A204.1 (cell line): ENCODE data around the gene C17orf50.

ENCODE experiments used
- FAIRE-seq: peaks from 2 replicates; lab custom pipeline; 2012; peaks lifted over from hg19 to GRCh38; lab: Jason Lieb, UNC

Gene C17orf50

DNA sequence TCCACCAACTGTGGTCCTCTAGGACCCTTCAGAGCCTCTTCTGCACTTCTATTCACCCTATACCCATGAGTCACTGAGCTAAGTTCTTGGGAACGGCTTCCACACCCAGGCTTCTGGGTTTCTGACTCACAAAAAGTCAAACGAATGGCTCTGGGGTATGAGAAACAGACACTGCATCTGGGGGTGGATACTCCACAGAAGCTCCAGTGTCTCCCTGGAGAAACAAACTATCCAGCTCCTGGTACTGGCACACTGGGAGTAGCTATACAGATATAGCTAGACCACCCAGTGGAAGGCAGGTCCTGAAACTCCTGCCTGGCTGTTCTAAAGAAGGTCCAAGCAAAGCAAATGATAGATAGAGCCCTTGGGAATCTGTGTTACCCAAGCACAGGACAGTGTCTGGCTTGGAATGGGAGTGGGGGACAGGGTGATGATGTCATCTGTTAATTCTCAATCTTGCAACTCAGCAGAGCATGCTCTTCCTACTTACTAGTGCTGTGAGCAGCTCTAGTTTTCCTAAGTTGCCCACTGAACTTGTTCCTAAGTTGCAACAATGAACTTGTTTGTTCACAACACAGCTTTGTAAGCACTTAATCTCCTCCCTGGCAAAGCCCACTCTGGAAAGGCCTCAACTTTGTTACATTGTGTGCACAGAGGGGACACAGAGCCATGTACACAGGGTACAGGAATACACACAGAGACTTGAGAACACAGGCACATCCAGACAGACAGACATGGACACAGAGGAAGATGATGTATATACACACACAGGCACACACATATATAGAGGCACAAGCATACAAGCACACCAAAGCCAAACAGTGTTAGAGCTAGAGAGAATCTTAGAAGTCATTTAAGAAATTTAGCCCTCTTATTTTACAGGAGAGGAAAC is 28.0 kb downstream of the C17orf50 start:
- FAIRE-seq: no peak

DNA sequence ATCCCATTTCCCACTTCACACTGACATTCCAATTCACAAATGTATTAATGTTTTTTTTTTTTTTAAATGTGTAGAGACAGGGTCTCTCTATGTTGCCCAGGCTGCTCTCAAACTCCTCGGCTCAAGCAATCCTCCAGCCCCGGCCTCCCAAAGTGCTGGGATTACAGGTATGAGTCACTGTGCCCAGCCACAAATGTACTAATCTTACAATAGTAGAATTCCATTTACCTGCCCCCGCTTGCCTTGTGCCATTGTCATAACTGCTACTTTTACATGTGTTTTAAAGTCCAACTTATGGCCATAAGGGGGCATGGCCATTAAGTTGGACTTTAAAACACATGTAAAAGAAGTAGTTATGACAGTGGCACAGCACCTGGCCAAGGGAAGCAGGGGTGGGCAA is 30.2 kb downstream of the C17orf50 start:
- no peak for FAIRE-seq

DNA sequence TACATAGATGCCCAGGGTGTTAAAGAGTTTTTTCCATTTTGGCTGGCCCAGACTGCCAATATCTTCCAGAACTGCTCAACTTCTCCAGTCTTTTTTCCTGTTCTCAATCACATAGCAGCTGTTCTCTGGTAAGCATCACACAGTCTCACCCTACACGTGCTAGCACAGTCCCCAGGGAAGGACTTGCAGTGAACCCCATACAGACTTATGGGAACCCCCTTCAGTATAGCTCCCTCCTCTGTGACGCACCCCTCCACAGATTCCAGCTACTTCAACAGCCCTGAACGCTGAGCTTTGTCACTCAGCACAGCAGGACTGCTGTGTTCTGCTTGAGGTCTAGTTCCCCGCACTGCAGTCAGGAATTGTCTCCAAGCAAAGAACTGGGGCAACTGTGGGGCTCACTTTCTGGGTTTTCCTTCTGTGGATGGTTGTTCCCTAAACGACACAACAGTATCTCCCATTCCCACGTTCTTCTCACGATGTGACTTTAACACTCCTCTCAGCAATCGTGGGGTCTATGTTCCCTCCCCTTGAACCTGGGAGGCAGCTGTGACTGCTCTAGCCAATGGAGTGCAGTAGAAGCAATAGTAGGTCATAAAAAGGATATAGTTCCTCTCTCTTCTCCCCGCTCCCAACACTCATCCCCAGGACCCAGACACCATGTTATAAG is 31.1 kb downstream of the C17orf50 start:
- FAIRE-seq: no peak

DNA sequence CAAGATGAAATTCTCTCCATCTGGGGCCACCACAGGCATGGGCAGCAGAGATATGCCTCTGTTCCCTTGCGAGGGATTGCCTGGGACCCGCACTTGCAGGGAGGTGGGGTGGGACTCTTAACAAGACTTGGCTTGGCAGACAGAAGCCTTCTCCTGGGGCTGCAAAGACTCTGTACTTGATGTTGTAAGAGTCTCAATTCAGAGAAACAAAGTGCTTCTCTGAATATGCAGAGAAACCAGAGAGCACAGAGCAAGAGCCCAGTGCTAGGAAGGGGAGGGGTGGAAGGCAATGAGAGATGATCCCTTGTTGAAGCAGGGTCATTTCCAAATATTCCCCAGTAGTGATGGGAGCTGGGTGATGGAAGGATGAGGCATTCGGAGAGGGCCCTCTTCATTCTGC is 32.6 kb downstream of the C17orf50 start:
- FAIRE-seq: no peak

DNA sequence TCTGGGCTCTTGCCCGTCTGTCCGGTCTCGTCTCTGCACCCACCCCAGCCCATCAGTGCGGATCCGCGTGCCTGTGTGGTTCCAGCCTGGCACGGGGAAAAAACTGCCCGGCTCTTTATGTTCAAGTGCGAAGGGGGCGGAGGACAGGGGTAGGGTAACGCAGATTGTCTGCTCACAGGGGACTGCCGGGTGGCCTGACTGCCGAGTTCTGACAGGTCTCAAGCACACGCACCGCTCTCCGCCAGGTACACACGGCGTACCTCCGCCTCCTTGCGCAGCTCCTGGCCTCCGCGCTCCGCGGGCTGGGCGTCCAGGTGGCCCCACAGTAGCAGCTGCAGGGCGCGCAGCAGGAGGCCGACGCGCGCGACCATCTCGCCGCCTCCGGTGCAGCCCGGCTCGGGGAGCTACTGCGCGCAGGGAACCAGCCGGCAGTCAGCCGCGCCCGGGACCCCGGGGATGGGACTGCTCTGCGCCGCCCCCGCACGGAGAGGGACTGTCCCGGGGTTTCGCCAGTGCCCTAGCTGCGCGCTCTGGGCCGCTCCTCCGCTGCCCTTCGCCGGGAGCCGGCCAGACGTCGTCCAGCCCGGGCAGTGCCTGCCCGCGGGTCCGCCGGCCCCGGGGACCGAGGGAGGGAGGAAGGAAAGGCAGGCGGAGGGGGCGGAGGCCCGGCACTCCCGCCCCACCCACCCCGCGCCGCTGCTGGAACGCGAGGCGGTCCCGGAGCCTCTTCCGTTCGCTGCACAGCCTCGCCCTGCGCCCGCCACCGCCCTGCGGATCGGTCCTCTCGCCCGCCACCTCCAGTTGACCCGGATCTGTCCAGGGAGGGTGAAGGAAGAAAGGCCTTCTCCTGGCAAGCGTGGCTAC is 34.6 kb downstream of the C17orf50 start, which contains the start of gene MMP28:
Gene MMP28, minus strand, starts transcription at position 635 of the 864 bp plus-strand sequence. Its CDS starts 264 bp downstream, at position 371.
- no peak for FAIRE-seq

DNA sequence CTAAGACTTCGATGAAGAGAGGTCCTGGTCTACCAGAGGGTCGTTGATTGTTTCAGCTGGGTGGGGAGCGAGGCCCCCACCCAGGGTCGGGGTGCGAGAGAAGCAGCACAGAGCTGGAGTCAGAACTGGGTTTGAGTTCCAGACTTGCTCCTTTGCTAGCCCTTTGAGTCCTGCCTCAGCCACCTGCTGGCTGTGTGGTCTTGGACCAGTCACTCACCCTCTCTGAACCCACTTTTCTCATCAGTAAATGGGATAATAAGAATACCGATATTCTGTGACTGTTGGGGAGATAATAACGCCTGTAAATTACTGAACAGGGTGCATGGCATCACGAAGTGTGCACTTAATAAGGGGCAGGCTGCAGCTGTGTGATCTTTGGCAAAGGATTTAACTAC is 35.2 kb downstream of the C17orf50 start:
- no peak for FAIRE-seq

DNA sequence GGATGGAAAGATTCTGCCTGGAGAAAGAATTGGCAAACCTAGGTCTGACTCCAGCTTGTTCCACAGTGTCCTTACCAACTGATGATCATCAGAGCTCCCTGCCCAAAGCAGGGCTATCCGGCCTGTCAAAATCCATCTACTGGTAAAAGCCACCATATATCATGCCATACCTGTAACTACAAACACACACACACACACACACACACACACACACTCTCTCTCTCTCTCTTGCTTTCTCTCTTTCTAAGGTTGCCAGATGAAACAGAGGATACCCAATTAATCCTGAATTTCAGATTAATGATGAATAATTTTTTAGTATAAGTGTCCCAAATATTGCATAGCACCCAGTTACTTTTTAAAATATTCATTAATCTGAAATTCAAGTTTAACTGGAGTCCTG is 36.3 kb downstream of the C17orf50 start:
- no peak for FAIRE-seq

DNA sequence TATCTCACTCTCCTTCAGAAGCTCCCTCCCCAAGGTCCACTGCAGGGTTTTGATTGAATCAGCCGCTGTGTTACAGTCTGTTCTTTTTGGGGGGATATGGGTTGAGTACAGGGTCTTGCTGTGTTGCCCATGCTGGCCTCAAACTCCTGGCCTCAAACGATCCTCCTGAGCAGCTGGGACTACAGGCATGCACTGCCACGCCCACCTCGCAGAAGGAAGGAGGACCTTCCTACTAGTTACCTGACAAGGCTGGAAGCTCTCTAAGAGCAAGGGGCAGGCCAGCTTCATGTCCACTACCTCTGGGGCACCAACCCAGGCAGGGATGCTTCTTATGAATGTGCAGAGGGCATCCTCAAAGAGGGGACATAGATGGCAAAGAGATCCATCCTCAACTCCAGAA is 36.7 kb downstream of the C17orf50 start:
- no peak for FAIRE-seq

DNA sequence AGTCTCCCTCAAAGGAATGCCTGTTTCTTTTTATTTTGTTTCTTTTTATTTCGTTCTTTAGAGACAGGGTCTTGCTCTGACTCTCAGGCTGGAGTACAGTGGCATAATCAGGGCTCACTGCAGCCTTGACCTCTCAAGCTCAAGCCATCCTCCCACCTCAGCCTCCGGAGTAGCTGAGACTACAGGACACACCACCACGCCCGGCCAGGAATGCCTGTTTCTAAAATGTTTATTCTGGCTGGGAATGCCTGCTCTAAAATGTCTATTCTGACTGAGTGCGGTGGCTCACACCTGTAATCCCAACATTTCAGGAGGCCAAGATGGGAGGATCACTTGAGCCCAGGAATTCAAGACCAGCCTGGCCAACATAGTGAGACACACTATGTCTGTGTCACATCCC is 37.2 kb downstream of the C17orf50 start:
- FAIRE-seq: no peak

DNA sequence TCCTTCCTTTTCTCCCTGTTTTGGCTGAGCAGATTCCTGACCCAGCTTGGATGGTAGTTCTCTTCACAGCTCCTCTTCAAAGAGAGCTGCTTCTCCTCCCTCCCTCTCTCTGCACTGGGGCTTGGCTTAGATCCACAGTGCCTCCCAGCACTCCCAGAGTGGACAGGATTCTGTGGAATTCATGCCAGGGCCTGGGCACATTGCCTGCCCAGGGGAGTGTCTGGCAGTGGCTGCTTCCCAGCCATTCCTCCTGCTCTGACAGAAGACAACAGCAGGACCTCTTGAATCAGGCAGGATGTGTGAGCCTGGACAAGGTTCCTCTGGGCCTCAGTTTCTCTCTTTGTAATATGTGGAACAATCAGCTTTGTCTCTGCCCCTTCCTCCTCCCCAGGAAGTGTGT is 39.3 kb downstream of the C17orf50 start:
- no peak for FAIRE-seq

DNA sequence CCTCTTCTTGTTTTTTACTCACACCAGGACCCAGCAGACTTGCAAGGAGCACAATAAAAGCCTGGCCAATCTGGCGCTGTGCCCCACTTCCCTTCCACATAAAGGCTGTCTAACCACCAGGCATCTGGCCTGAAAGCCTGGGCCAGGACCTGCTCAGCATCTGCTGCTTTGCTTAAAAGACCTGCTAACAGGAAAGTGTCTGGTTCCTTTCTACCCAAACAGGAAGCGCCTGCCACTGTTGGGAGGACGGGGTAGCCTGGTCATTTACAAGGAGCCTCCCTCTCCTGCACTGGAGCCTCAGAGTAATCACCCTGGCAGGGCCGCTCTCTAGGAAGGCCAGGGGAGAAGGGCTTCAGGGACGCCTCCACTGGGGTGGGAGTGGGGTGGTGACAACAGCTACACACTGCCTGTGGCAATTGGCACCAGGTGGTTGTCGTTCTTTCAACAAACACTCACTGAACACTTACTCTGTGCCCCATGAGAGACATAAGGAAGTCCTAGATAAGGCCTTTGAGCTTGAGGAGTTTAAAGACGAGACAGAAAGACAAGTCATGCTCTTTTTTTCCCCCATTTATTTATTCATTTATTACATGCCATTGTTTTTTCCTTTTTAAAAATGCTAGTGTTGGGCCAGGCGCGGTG is 41.0 kb downstream of the C17orf50 start:
- FAIRE-seq: no peak

DNA sequence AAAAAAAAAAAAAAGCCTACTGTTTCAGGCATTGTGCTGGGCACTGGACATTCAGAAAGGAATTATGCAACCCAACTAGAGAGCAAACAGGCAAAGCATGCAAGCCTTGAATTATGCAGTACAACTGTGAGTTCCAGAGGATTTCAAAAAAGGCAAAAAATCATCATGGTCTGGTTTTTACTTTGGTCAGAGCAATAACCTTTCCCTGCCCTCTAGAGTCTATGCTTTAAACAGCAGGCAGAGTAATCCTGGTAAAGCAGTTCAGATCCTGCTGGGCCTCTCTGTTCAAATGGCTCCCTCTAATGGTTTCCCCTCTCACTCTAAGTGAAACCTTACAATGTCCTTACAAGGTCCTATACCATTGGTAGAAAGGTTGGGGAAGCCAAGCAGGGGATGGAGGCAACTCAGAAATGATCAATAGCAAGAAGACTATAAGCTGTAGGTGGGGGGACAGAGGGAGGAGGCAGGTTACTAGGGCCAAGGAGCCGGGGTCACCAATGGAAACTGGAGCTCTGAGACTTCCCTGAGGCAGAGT is 44.0 kb downstream of the C17orf50 start:
- FAIRE-seq: no peak

DNA sequence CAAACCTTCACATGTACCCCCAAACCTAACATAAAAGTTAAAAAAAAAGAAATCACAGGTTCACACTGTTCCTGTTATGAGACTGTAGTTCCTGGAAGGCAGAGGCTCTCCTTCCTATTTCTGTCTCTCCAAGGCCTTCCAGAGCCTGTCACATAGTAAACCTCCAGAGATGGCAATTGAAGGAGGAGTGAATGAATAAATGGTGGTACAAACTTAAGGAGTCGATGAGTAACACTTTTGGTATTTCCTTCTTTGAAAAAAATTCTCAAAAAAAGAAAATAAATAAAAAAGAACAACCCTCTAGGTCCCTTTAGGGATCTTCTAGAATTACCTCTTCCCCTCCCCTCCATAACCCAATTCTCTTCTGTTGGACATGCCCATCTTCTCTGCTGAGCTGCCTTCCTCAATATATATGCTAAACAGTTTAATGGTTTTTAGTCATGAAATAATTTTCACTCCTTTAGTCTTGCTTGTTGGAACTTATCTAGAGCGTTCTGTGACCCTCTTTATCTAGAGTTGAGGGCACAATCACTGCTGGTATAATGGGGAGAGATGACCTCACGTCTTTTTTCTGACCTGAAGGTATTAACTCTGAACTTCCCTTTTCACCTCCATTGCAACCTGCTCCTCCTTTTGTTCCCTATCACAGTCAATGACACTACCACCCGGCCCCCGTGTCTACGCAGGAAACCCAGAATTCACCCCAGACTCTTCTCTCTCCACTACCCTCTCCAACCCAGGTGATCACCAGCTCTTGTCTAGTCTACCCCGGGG is 46.9 kb downstream of the C17orf50 start:
- no peak for FAIRE-seq

DNA sequence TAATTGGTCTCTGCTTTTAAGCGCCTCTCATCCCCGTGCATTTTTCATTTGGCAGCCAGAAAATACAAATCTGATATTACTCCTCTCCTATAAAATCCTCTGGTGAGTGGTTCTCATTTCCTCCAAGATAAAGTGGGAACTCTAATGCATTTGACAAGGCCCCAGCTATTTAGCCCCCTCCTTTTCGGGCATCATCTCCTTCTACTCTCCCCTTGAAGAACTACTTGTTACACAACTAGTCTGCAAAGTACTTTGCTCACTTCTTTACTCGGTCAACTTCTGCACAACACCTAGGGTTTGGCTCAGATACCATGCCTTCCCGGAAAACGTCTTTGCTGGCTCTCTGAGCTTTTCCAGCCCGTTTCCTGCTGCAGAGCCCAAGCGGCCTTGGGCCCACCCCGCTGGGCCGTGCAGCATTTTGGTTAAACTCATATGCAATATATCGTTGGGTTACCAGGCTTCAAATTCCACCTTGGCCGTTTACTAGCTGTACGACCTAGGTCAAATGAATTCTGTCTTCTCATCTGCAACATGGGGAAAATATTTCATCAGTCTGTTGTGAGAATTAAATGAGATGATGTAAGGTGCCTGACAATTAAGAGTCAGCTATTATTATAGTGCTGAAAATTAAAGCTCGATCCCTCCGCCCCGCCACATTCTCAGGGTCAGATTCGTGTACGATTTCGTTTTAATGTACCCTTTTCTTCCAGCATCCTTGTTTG is 47.7 kb downstream of the C17orf50 start:
- FAIRE-seq: no peak

DNA sequence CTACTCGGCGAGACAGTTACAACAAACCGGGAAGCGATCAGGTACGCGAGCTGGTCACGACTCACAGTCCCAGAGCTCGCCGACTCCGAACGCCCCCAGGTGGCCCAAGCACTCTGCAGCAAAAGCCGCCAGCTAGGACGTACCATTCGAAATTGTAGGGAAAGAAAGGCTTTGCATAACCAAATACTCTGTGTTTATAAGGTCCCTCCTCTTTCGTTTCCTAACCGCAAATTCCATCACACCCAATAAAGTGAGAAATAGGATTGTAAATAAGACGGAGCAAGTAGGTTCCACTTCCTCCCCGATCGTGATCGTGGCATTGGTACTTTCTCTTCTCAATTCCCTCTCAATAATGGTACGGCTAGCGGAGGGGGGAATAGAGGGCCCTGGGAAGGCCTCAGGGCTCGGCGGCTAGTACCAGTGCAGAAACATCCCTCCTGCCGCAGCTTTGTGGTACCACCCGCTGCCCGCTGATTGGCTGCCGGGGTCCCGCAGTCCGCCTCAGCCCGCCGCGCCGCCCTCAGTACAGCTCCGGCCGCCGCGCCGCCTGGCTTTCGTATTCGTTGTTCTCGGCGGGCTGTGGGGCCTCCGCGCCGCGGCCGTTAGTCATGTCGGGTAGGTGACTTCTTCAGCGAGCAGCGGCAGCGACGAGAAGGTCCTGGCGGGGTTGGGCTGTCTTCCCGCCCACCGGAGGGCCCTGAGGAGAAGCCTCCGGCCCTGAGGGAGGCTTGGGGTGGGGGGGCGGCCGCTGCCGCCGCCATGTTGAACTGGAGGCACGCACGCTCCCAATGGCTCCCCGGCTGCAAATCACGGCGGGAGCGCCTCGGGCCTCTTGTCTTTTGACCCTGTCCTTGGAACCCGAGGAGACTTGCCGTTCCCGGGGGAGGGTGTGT is 48.5 kb downstream of the C17orf50 start, which contains the start of gene TAF15:
Gene TAF15, plus strand, starts transcription at position 523 of the 893 bp plus-strand sequence. Its CDS starts 86 bp downstream, at position 609.
- FAIRE-seq: no peak

DNA sequence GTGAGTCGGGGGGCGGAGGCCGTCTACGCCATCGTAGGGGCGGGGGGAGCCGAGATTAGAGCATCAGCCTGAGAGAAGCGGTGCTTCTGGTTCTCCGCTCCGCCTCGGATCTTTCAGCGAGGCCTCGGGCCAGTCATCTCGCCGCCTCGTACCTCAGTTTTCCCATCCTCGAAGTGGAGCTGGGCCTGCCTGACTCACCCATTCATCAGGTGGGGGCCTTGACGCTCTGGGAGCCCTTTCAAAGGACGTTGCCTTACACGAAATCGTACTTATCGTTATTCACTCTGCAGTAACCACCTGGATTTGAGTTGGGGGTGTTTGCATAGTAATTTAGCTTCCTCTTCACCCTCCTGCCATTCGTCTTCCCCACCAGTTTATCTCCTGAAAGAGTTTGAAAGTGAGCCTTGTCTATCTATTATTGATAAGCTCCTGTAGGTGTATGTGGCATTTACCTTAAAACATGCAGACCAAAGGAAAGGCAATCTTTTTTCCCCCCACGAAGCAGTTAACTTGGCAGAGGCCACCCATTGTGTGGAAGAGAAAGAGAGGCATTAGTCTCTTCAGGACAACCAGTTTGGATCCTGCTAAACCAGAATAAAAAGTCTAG is 49.3 kb downstream of the C17orf50 start:
- FAIRE-seq: no peak

DNA sequence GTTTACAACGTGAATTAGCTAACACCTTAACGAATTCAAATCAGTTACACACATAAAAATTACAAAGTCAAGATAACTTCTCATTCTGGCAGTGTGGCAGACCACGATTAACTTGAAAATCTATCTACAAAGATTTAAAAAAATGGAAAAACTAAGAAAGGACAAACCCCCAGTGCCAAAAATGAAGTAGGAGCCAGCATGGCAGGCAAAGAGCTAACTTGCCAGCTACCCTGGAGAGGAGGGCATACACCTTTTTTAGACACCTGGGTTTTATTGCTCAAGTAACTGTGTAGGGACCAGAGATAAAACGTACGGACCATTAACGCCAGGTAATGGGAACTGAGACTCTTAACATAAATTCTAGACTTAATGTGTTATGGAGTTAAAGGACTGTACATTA is 51.1 kb downstream of the C17orf50 start:
- FAIRE-seq: no peak

DNA sequence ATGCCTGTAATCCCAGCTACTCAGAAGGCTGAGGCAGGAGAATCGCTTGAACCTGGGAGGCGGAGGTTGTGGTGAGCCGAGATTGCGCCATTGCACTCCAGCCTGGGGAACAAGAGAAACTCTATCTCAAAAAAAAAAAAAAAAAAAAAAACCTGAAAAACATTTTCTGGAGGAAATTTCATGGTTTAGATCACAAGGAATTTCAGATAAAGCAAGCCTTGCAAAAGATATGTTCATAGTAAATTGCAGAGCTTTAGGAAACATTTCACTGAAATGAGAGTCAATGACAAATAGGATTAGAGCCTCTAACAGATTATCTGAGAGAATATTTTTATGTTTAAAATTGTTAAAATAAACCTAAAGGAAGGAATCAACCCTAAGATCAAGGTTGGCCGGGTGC is 51.8 kb downstream of the C17orf50 start:
- no peak for FAIRE-seq
